Neuronal stem cell (in vitro differentiated cells): ENCODE data around the gene CEP68.
"Not testable (repeated sequence)": the region's sequence is repeated elsewhere in the genome, so short reads cannot be mapped to it uniquely, and the experiment has no call there.

Experiments
- DNase-seq: peaks from one replicate; pipeline ENCODE4 v3.0.0-alpha.2; 2013; ENCODE audit warnings: low spot score
- H2AFZ ChIP-seq: one replicate; pipeline ENCODE4 v1.6.1; 2013; ENCODE audit warnings: mild to moderate bottlenecking, low read length, inconsistent platforms
- H2AK5ac ChIP-seq: 2 replicates; pipeline ENCODE4 v1.6.1; 2013; ENCODE audit warnings: low read depth, mild to moderate bottlenecking, inconsistent platforms, low read length, moderate library complexity, mixed read lengths
- H2BK120ac ChIP-seq: 2 replicates; pipeline ENCODE4 v1.6.1; 2013; ENCODE audit warnings: low read depth, mild to moderate bottlenecking, inconsistent platforms, low read length, moderate library complexity, mixed read lengths
- H2BK12ac ChIP-seq: one replicate; pipeline ENCODE4 v1.6.1; 2013; ENCODE audit warnings: low read length, inconsistent platforms
- H2BK15ac ChIP-seq: 2 replicates; pipeline ENCODE4 v1.6.1; 2013; ENCODE audit warnings: mild to moderate bottlenecking, low read length, inconsistent platforms, mixed read lengths
- H2BK5ac ChIP-seq: one replicate; pipeline ENCODE4 v1.6.1; 2013; ENCODE audit warnings: inconsistent platforms, mild to moderate bottlenecking, low read length, moderate library complexity
- H3K14ac ChIP-seq: one replicate; pipeline ENCODE4 v1.6.1; 2013; ENCODE audit warnings: low read length, inconsistent platforms
- H3K18ac ChIP-seq: 2 replicates; pipeline ENCODE4 v1.6.1; 2013; ENCODE audit warnings: low read length, inconsistent platforms
- H3K23ac ChIP-seq: 2 replicates; pipeline ENCODE4 v1.6.1; 2013; ENCODE audit warnings: low read depth, mild to moderate bottlenecking, mixed read lengths, low read length, inconsistent platforms; ENCODE audit not compliant: poor library complexity
- H3K27ac ChIP-seq: replicated peaks from 3 replicates; pipeline ENCODE4 v1.5.1; 2013; ENCODE audit warnings: low read length, inconsistent platforms
- H3K27me3 ChIP-seq, 3 experiments: 2 replicates each; pipeline ENCODE4 v1.6.1; 2013; ENCODE audit warnings: low read length in 3 of 3, mild to moderate bottlenecking in 2 of 3, inconsistent platforms in 1 of 3, low read depth in 1 of 3, mixed read lengths in 1 of 3, moderate library complexity in 1 of 3; ENCODE audit not compliant: control insufficient read depth in 3 of 3, insufficient read depth in 3 of 3
- H3K36me3 ChIP-seq, 2 donors: replicated peaks in 1 of 2; 2 replicates each; pipeline ENCODE4 v1.6.1; 2013; ENCODE audit warnings: low read length in 2 of 2; ENCODE audit not compliant: control insufficient read depth in 2 of 2, insufficient read depth in 2 of 2
- H3K4ac ChIP-seq: 2 replicates; pipeline ENCODE4 v1.6.1; 2013; ENCODE audit warnings: inconsistent platforms, mild to moderate bottlenecking, low read length, moderate library complexity
- H3K4me1 ChIP-seq, 2 donors: 1 replicate in 1 of 2; 2 replicates in 1 of 2; pipeline ENCODE4 v1.6.1; 2013; ENCODE audit warnings: low read length in 2 of 2, low read depth in 1 of 2; ENCODE audit not compliant: control insufficient read depth in 2 of 2, insufficient read depth in 1 of 2
- H3K4me2 ChIP-seq: one replicate; pipeline ENCODE4 v1.6.1; 2013; ENCODE audit warnings: mild to moderate bottlenecking, low read length, inconsistent platforms; ENCODE audit not compliant: insufficient read depth, poor library complexity, severe bottlenecking
- H3K4me3 ChIP-seq, 2 donors: 2 replicates each; pipeline ENCODE4 v1.5.1; 2013; ENCODE audit warnings: low read length in 2 of 2, mild to moderate bottlenecking in 2 of 2, inconsistent platforms in 1 of 2, moderate library complexity in 1 of 2
- H3K79me1 ChIP-seq: one replicate; pipeline ENCODE4 v1.6.1; 2013; ENCODE audit warnings: low read depth, mild to moderate bottlenecking, inconsistent platforms, low read length, moderate library complexity
- H3K9ac ChIP-seq: one replicate; pipeline ENCODE4 v1.6.1; 2013; ENCODE audit warnings: mild to moderate bottlenecking, low read depth, low read length, inconsistent platforms; ENCODE audit not compliant: poor library complexity
- H3K9me3 ChIP-seq, 2 donors: replicated peaks in 1 of 2; 2 replicates each; pipeline versions ENCODE3 to v1.6.1; 2013; ENCODE audit warnings: low read length in 2 of 2, mild to moderate bottlenecking in 2 of 2, inconsistent platforms in 1 of 2, low read depth in 1 of 2, mixed read lengths in 1 of 2, moderate library complexity in 1 of 2; ENCODE audit not compliant: control insufficient read depth in 2 of 2, insufficient read depth in 1 of 2
- H4K8ac ChIP-seq: one replicate; pipeline ENCODE4 v1.6.1; 2013; ENCODE audit warnings: low read depth, mild to moderate bottlenecking, inconsistent platforms, low read length, moderate library complexity
- H4K91ac ChIP-seq: one replicate; pipeline ENCODE4 v1.6.1; 2013; ENCODE audit warnings: low read length, low read depth, mild to moderate bottlenecking, inconsistent platforms; ENCODE audit not compliant: poor library complexity
- whole genome bisulfite sequencing, 2 donors: extraction: QIAGEN DNeasy Blood & Tissue Kit; methylation state at CpG; one replicate each; pipeline ENCODE4 v1.1.7; 2013; ENCODE audit warnings: missing lambda C conversion rate in 2 of 2, mixed read lengths in 1 of 2; ENCODE audit not compliant: insufficient read length in 2 of 2, insufficient replicate concordance in 1 of 2; ENCODE audit errors: extremely low coverage in 2 of 2; 5-methylcytosine and 5-hydroxymethylcytosine counted together

The CEP68 gene

GRCh38 chr2:65130664-65131175 is 74.5 kb downstream of the CEP68 start:
- Histone ChIP-seq H2BK12ac (no peak overlapping the region), H3K4me3 (peak overlapping the region; percentile 49 to 85), H3K14ac (no peak overlapping the region), H3K27me3 (no peaks in the 10 kb centered on the region), H3K9me3 (no peaks in the 10 kb centered on the region), H2AFZ (peak overlapping the region; percentile 87), H3K18ac (peak overlapping the region; percentile 70), H3K4ac (no peak overlapping the region), H2AK5ac (no peak overlapping the region), H2BK15ac (no peak overlapping the region), H3K4me1 (peaks cover 4 to 6% of the 10 kb centered on the region in 2 donors), H2BK5ac (no peak overlapping the region), H2BK120ac (no peak overlapping the region), H3K9ac (peak overlapping the region; percentile 72), H3K36me3 (no peaks in the 10 kb centered on the region), H3K4me2 (peak overlapping the region; percentile 48), H4K8ac (no peak overlapping the region), H3K27ac (peak overlapping the region; percentile 91), H3K23ac (no peak overlapping the region), H4K91ac (no peak overlapping the region), H3K79me1 (peaks cover 3% of the 10 kb centered on the region)
- no peak for DNase-seq
- WGBS, 2 donors: no CpG with 5 or more reads among the region's 19 CpGs

- not testable (repeated sequence) for H2BK12ac ChIP-seq, H3K18ac ChIP-seq, H3K27me3 ChIP-seq, H3K4ac ChIP-seq, H2BK15ac ChIP-seq, H4K8ac ChIP-seq, H3K9me3 ChIP-seq, DNase-seq, H2AFZ ChIP-seq, H2AK5ac ChIP-seq, H3K23ac ChIP-seq, H4K91ac ChIP-seq, H3K4me3 ChIP-seq, H2BK5ac ChIP-seq, H3K9ac ChIP-seq, H3K27ac ChIP-seq, H3K36me3 ChIP-seq, H3K4me2 ChIP-seq, H2BK120ac ChIP-seq, H3K14ac ChIP-seq, H3K4me1 ChIP-seq, H3K79me1 ChIP-seq
- WGBS, 2 donors: no CpG with 5 or more reads among the region's 15 CpGs
Measured at GRCh38 chr2:65132930-65133329, 76.7 kb downstream of the CEP68 start.

GRCh38 chr2:65133626-65134025 is 77.4 kb downstream of the CEP68 start:
- H3K4me2 ChIP-seq: no peak overlapping the region
- no peak overlapping the region for H3K27ac ChIP-seq
- no peak overlapping the region for H4K91ac ChIP-seq
- H3K4me1 ChIP-seq: peaks cover 2 to 4% of the 10 kb centered on the region in 2 donors
- no peak overlapping the region for H2BK5ac ChIP-seq
- no CpG with 5 or more reads among the region's 4 CpGs for WGBS, 2 donors
- H3K9me3 ChIP-seq: no peaks in the 10 kb centered on the region
- H3K23ac ChIP-seq: no peak overlapping the region
- H3K36me3 ChIP-seq: no peaks in the 10 kb centered on the region
- H3K14ac ChIP-seq: no peak overlapping the region
- no peak overlapping the region for H2BK15ac ChIP-seq
- no peak overlapping the region for H3K4me3 ChIP-seq
- no peak overlapping the region for H3K4ac ChIP-seq
- no peak overlapping the region for H3K18ac ChIP-seq
- H3K27me3 ChIP-seq: no peaks in the 10 kb centered on the region
- no peak overlapping the region for H3K9ac ChIP-seq
- H2AK5ac ChIP-seq: no peak overlapping the region
- no peak overlapping the region for H4K8ac ChIP-seq
- no peak for DNase-seq
- peaks cover 3% of the 10 kb centered on the region for H3K79me1 ChIP-seq
- no peak overlapping the region for H2BK120ac ChIP-seq
- H2AFZ ChIP-seq: no peak overlapping the region
- H2BK12ac ChIP-seq: no peak overlapping the region

- Histone ChIP-seq H3K79me1 (peaks cover 3% of the 10 kb centered on the region), H3K14ac (no peak overlapping the region), H2BK15ac (no peak overlapping the region), H3K23ac (no peak overlapping the region), H3K4me3 (no peak overlapping the region), H3K9ac (no peak overlapping the region), H2BK5ac (no peak overlapping the region), H3K4ac (no peak overlapping the region), H3K4me1 (peaks cover 0 to 2% of the 10 kb centered on the region in 2 donors), H3K18ac (no peak overlapping the region), H3K4me2 (no peak overlapping the region), H3K27ac (no peak overlapping the region), H2AFZ (no peak overlapping the region), H2BK120ac (no peak overlapping the region), H3K36me3 (no peaks in the 10 kb centered on the region), H2AK5ac (no peak overlapping the region), H2BK12ac (no peak overlapping the region), H3K27me3 (no peaks in the 10 kb centered on the region), H3K9me3 (no peaks in the 10 kb centered on the region), H4K8ac (no peak overlapping the region), H4K91ac (no peak overlapping the region)
- DNase-seq: no peak
- no CpG with 5 or more reads among the region's 7 CpGs for WGBS, 2 donors
Measured at GRCh38 chr2:65134158-65134557, 77.9 kb downstream of the CEP68 start.
